NCI-H82 (cell line): Measurements from ENCODE around the gene C16orf89.

Experiments used
- DNase-seq: peaks from one replicate; lab custom pipeline; 2025; lab: John Stamatoyannopoulos, UW

The C16orf89 gene

GRCh38 chr16:5003828-5004227 is 61.9 kb downstream of the C16orf89 start:
- no peak for DNase-seq

GRCh38 chr16:5003211-5003610 is 62.5 kb downstream of the C16orf89 start:
- no peak for DNase-seq

- no peak for DNase-seq
These were observed 63.0 kb downstream of the C16orf89 start for GRCh38 chr16:5002699-5003143.

- no peak for DNase-seq
These were observed 63.8 kb downstream of the C16orf89 start for GRCh38 chr16:5001986-5002385.

GRCh38 chr16:5001571-5001970 is 64.2 kb downstream of the C16orf89 start:
- no peak for DNase-seq

GRCh38 chr16:5000573-5001001 is 65.2 kb downstream of the C16orf89 start:
- no peak for DNase-seq

GRCh38 chr16:4994719-4995434 is 70.9 kb downstream of the C16orf89 start:
- no peak for DNase-seq
